CD4-positive, alpha-beta T cell (primary cell): ENCODE measurements around the gene INPP4A. TPM values are rescaled to one million over a fixed set of nuclear protein-coding genes. Genes with fewer than 3 reads are reported as not detected.

Experiments used
- ATAC-seq: fragments of 200-7000 bp; cut with Tn5 transposase; one replicate; pipeline ENCODE4 v1.10.0; 2022; ENCODE audit warnings: mild to moderate bottlenecking; ENCODE audit not compliant: poor library complexity
- CTCF ChIA-PET: fragments of 350-600 bp; sonication (Branson Sonifier 250); formaldehyde crosslinking; loops from one replicate; lab custom pipeline; 2021; ENCODE audit warnings: antibody characterized with exemption, inconsistent platforms; lab: Charles Lee
- POLR2A ChIA-PET: fragments of 350-600 bp; sonication (Branson Sonifier 250); formaldehyde crosslinking; loops from one replicate; lab custom pipeline; 2021; ENCODE audit warnings: antibody characterized with exemption, inconsistent platforms; lab: Charles Lee
- DNase-seq, 14 experiments: peaks; one replicate each; pipeline ENCODE4 v3.0.0-alpha.2; 2013 to 2020; ENCODE audit warnings: mixed read lengths in 2 of 14
- H3K27ac ChIP-seq, 2 donors: one replicate each; pipeline versions ENCODE4 v1.5.1 to v1.7.0; 2013; ENCODE audit warnings: low read length in 2 of 2, low read depth in 1 of 2, mild to moderate bottlenecking in 1 of 2
- H3K27me3 ChIP-seq, 2 experiments: 1 replicate in 1 of 2; 2 replicates in 1 of 2; pipeline versions ENCODE4 v1.6.1 to v1.7.0; 2013; ENCODE audit warnings: low read length in 2 of 2, control low read depth in 1 of 2, mild to moderate bottlenecking in 1 of 2, moderate library complexity in 1 of 2; ENCODE audit not compliant: insufficient read depth in 2 of 2, control insufficient read depth in 1 of 2
- H3K36me3 ChIP-seq: one replicate; pipeline ENCODE4 v1.6.1; 2013; ENCODE audit warnings: low read length, control low read depth; ENCODE audit not compliant: insufficient read depth
- H3K4me1 ChIP-seq: one replicate; pipeline ENCODE4 v1.6.1; 2013; ENCODE audit warnings: low read length, control low read depth; ENCODE audit not compliant: insufficient read depth
- H3K4me3 ChIP-seq: one replicate; pipeline ENCODE4 v1.5.1; 2013; ENCODE audit warnings: mild to moderate bottlenecking, low read length, moderate library complexity
- H3K9me3 ChIP-seq, 2 experiments: 1 replicate in 1 of 2; 2 replicates in 1 of 2; pipeline versions ENCODE4 v1.6.1 to v1.7.0; 2013; ENCODE audit warnings: low read length in 2 of 2, mild to moderate bottlenecking in 2 of 2, control low read depth in 1 of 2, moderate library complexity in 1 of 2; ENCODE audit not compliant: control insufficient read depth in 1 of 2, insufficient read depth in 1 of 2
- H3K27ac Mint-ChIP-seq: one replicate; pipeline ENCODE4 v1.8.0; 2020; ENCODE audit warnings: mixed read lengths
- H3K27me3 Mint-ChIP-seq: one replicate; pipeline ENCODE4 v1.8.0; 2021; ENCODE audit warnings: mixed read lengths
- H3K36me3 Mint-ChIP-seq: one replicate; pipeline ENCODE4 v1.8.0; 2021; ENCODE audit warnings: low read depth, mixed read lengths
- H3K4me1 Mint-ChIP-seq: one replicate; pipeline ENCODE4 v1.8.0; 2021; ENCODE audit warnings: low read depth, mixed read lengths
- H3K4me3 Mint-ChIP-seq: one replicate; pipeline ENCODE4 v1.8.0; 2020; ENCODE audit warnings: mild to moderate bottlenecking, mixed read lengths
- H3K9me3 Mint-ChIP-seq: one replicate; pipeline ENCODE4 v1.8.0; 2020; ENCODE audit warnings: mixed read lengths
- CTCF ChIP-seq: fragments of 200-600 bp; IDR thresholded peaks from one replicate; pipeline ENCODE4 v1.8.0; 2022; ENCODE audit warnings: antibody characterized with exemption, mild to moderate bottlenecking
- intact Hi-C, 2 experiments: fragments of 100-400 bp; cut with DNase I in 1 of 2; cut with micrococcal nuclease in 1 of 2; formaldehyde crosslinking; loops; one replicate each; pipeline versions ENCODE4 v1.15.1 to v1.9.0; 2023 to 2025; cut with DNase I, micrococcal nuclease
- total RNA-seq, 174 experiments: library from RNA in 2 of 174; stranded (reverse) in 2 of 174; gene quantifications; one replicate each; pipeline ENCODE4 v1.2.3 and lab custom pipeline; 2021 to 2026

The INPP4A gene
- total RNA-seq, 2 experiments from 2014 or later: 86.4 to 89.2 TPM

GRCh38 chr2:98565286-98565860, 120.7 kb downstream of the INPP4A start:
- no peak for ATAC-seq
- Mint-ChIP-seq H3K9me3 (no peaks in the 10 kb centered on the region), H3K4me1 (no peaks in the 10 kb centered on the region), H3K36me3 (peaks cover 84% of the 10 kb centered on the region), H3K27ac (no peak overlapping the region), H3K4me3 (no peak overlapping the region), H3K27me3 (no peaks in the 10 kb centered on the region)
- no peak for TF ChIP-seq CTCF
- H3K4me3 ChIP-seq: no peak overlapping the region
- POLR2A ChIA-PET: no interaction called here
- CTCF ChIA-PET: no interaction called here
- no peaks in the 10 kb centered on the region for H3K27me3 ChIP-seq
- no peaks in the 10 kb centered on the region for H3K9me3 ChIP-seq
- intact Hi-C loops: loop anchor here (5.0 kb wide), 4 partner anchors 67 to 502 kb away; no protein-coding TSS in a partner anchor
- H3K4me1 ChIP-seq: no peaks in the 10 kb centered on the region
- peaks cover 95% of the 10 kb centered on the region for H3K36me3 ChIP-seq
- DNase-seq: no peak
- H3K27ac ChIP-seq: no peak overlapping the region

- Mint-ChIP-seq H3K9me3 (no peaks in the 10 kb centered on the region), H3K27me3 (no peaks in the 10 kb centered on the region), H3K4me3 (no peak overlapping the region), H3K27ac (peak overlapping the region; percentile 59), H3K36me3 (peaks cover 84% of the 10 kb centered on the region), H3K4me1 (no peaks in the 10 kb centered on the region)
- TF ChIP-seq CTCF: no peak
- ChIA-PET POLR2A (no interaction called here), CTCF (no interaction called here)
- Histone ChIP-seq H3K4me3 (no peak overlapping the region), H3K36me3 (peaks cover 97% of the 10 kb centered on the region), H3K27me3 (no peaks in the 10 kb centered on the region), H3K9me3 (no peaks in the 10 kb centered on the region), H3K27ac (no peak overlapping the region), H3K4me1 (no peaks in the 10 kb centered on the region)
- ATAC-seq: no peak
- no peak for DNase-seq
- intact Hi-C loops: loop anchor here (5.0 kb wide), 4 partner anchors 66 to 501 kb away; no protein-coding TSS in a partner anchor
Observed at GRCh38 chr2:98565941-98566340, 121.3 kb downstream of the INPP4A start.

- ATAC-seq (no peak), DNase-seq (no peak)
- CTCF ChIA-PET: interaction anchor here (0.6 to 1.4 kb wide), 19 partner anchors 10 to 609 kb away, joined by 3 to 8 read pairs (median 3); no protein-coding TSS in a partner anchor
- TF ChIP-seq CTCF: no peak
- H3K36me3 ChIP-seq: peaks cover 100% of the 10 kb centered on the region
- intact Hi-C loops: loop anchor here (5.0 kb wide), 4 partner anchors 64 to 499 kb away; no protein-coding TSS in a partner anchor
- no peak overlapping the region for H3K27ac Mint-ChIP-seq
- H3K9me3 ChIP-seq: no peaks in the 10 kb centered on the region
- no peak overlapping the region for H3K4me3 Mint-ChIP-seq
- no peaks in the 10 kb centered on the region for H3K4me1 Mint-ChIP-seq
- no peak overlapping the region for H3K27ac ChIP-seq
- no peaks in the 10 kb centered on the region for H3K4me1 ChIP-seq
- H3K36me3 Mint-ChIP-seq: peaks cover 91% of the 10 kb centered on the region
- no peaks in the 10 kb centered on the region for H3K9me3 Mint-ChIP-seq
- no peaks in the 10 kb centered on the region for H3K27me3 ChIP-seq
- no peaks in the 10 kb centered on the region for H3K27me3 Mint-ChIP-seq
- H3K4me3 ChIP-seq: no peak overlapping the region
- POLR2A ChIA-PET: interaction anchor here (0.9 kb wide), 1 partner anchor 9 kb away, joined by 3 read pairs; no protein-coding TSS in a partner anchor
Observed at GRCh38 chr2:98568161-98568956, 123.7 kb downstream of the INPP4A start.
